Smooth muscle cell (in vitro differentiated cells): ENCODE measurements around the gene EFR3B. TPM values are rescaled to one million over a fixed set of nuclear protein-coding genes. Genes with fewer than 3 reads are reported as not detected.
"Not testable (repeated sequence)": the region's sequence is repeated elsewhere in the genome, so short reads cannot be mapped to it uniquely, and the experiment has no call there.

ENCODE experiments used
- DNase-seq: peaks from one replicate; lab custom pipeline; 2025; ENCODE audit not compliant: unreplicated experiment; lab: John Stamatoyannopoulos, UW
- H2AFZ ChIP-seq: fragments of 200-600 bp; sonication (generic); 2 replicates; pipeline ENCODE4 v1.6.0; 2016; ENCODE audit warnings: antibody characterized with exemption, low read depth, mild to moderate bottlenecking
- H3F3A ChIP-seq: fragments of 200-600 bp; sonication (generic); 2 replicates; pipeline ENCODE4 v1.6.0; 2017; ENCODE audit warnings: antibody characterized with exemption, low read depth
- H3K27ac ChIP-seq: fragments of 200-600 bp; sonication (generic); 2 replicates; pipeline ENCODE4 v1.5.1; 2016; ENCODE audit warnings: low read depth, mild to moderate bottlenecking
- H3K27me3 ChIP-seq: fragments of 200-600 bp; sonication (generic); 2 replicates; pipeline ENCODE4 v1.6.1; 2016; ENCODE audit warnings: low read depth, mild to moderate bottlenecking
- H3K36me3 ChIP-seq: fragments of 200-600 bp; sonication (generic); 2 replicates; pipeline ENCODE4 v1.5.1; 2016; ENCODE audit warnings: low read depth
- H3K4me1 ChIP-seq: fragments of 200-600 bp; sonication (generic); 2 replicates; pipeline ENCODE4 v1.5.1; 2016; ENCODE audit warnings: low read depth
- H3K4me2 ChIP-seq: fragments of 200-600 bp; sonication (generic); 2 replicates; pipeline ENCODE4 v1.6.0; 2016; ENCODE audit warnings: mild to moderate bottlenecking
- H3K4me3 ChIP-seq: fragments of 200-600 bp; sonication (generic); 2 replicates; pipeline ENCODE4 v1.5.1; 2016; ENCODE audit warnings: mild to moderate bottlenecking
- H3K79me2 ChIP-seq: fragments of 200-600 bp; sonication (generic); 2 replicates; pipeline ENCODE4 v1.6.0; 2016; ENCODE audit warnings: low read depth, mild to moderate bottlenecking
- H3K9ac ChIP-seq: fragments of 200-600 bp; sonication (generic); 2 replicates; pipeline ENCODE4 v1.6.0; 2016; ENCODE audit warnings: low read depth
- H3K9me3 ChIP-seq: fragments of 200-600 bp; sonication (generic); replicated peaks from 2 replicates; pipeline ENCODE4 v1.5.1; 2016; ENCODE audit warnings: low read depth
- H4K20me1 ChIP-seq: fragments of 200-600 bp; sonication (generic); 2 replicates; pipeline ENCODE4 v1.6.0; 2016; ENCODE audit warnings: low read depth
- WGBS: methylation state at CpG from one replicate; pipeline ENCODE4 v1.1.7; 2016; ENCODE audit warnings: low lambda C conversion rate; 5-methylcytosine and 5-hydroxymethylcytosine counted together
- polyA plus RNA-seq: library from polyadenylated mRNA; unstranded; fragments of >200 nt; fragmentation: Nextera tagmentation; extraction: Ambion mirVana; gene quantifications from 2 replicates; pipeline ENCODE4 v1.2.1, GENCODE V29; 2016
- total RNA-seq: library from RNA; depleted of rRNA; stranded (reverse); fragments of >200 nt; gene quantifications from 2 replicates; pipeline ENCODE4 v1.2.3, GENCODE V29; 2014
- TF ChIP-seq, protein P1 (sequence below): fragments of 200-600 bp; sonication (generic); IDR thresholded peaks from 2 replicates; pipeline ENCODE4 v1.5.1; 2017; ENCODE audit warnings: borderline replicate concordance, mild to moderate bottlenecking, antibody characterized with exemption; ENCODE audit not compliant: insufficient read depth, poor library complexity, severe bottlenecking

The EFR3B gene
- total and polyA plus RNA-seq, 2 experiments from 2014 or later, result 4.0 to 5.2 TPM

DNA sequence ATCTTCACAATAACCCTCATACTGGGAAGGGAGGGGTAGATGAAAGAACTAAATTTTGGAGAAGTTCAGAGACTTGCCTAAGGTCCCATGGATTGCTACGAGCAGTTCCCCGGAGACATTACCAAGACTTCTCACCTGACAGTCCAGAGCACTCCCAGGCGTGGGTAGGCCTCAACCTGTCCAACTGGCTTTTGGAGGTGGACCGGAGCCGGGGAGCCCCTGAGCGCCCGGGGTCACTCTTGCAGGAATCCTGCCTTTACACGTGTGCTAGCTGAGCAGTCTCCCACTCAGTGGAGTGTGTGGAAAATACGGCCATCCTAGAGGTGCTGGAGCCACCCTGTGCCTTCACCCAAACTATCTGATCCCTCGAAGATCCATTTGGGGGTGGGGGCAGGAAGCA lies 118.5 kb downstream of the EFR3B start:
- H3K27me3 ChIP-seq, result peaks cover 16% of the 10 kb centered on the region
- WGBS, result 74% methylated on average over 10 of the region's 10 CpGs
- DNase-seq, result no peak
- no peak overlapping the region for H2AFZ ChIP-seq
- no peaks in the 10 kb centered on the region for H3K79me2 ChIP-seq
- no peaks in the 10 kb centered on the region for H3F3A ChIP-seq
- H3K9ac ChIP-seq, result no peak overlapping the region
- no peaks in the 10 kb centered on the region for H3K36me3 ChIP-seq
- no peaks in the 10 kb centered on the region for H3K9me3 ChIP-seq
- peak overlapping the region; percentile 12 for H3K27ac ChIP-seq
- H3K4me1 ChIP-seq, result no peaks in the 10 kb centered on the region
- peak overlapping the region; percentile 27 for H3K4me2 ChIP-seq
- H4K20me1 ChIP-seq, result no peaks in the 10 kb centered on the region
- TF ChIP-seq, protein P1, sequence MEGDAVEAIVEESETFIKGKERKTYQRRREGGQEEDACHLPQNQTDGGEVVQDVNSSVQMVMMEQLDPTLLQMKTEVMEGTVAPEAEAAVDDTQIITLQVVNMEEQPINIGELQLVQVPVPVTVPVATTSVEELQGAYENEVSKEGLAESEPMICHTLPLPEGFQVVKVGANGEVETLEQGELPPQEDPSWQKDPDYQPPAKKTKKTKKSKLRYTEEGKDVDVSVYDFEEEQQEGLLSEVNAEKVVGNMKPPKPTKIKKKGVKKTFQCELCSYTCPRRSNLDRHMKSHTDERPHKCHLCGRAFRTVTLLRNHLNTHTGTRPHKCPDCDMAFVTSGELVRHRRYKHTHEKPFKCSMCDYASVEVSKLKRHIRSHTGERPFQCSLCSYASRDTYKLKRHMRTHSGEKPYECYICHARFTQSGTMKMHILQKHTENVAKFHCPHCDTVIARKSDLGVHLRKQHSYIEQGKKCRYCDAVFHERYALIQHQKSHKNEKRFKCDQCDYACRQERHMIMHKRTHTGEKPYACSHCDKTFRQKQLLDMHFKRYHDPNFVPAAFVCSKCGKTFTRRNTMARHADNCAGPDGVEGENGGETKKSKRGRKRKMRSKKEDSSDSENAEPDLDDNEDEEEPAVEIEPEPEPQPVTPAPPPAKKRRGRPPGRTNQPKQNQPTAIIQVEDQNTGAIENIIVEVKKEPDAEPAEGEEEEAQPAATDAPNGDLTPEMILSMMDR, result no peak
- no peak overlapping the region for H3K4me3 ChIP-seq

DNA sequence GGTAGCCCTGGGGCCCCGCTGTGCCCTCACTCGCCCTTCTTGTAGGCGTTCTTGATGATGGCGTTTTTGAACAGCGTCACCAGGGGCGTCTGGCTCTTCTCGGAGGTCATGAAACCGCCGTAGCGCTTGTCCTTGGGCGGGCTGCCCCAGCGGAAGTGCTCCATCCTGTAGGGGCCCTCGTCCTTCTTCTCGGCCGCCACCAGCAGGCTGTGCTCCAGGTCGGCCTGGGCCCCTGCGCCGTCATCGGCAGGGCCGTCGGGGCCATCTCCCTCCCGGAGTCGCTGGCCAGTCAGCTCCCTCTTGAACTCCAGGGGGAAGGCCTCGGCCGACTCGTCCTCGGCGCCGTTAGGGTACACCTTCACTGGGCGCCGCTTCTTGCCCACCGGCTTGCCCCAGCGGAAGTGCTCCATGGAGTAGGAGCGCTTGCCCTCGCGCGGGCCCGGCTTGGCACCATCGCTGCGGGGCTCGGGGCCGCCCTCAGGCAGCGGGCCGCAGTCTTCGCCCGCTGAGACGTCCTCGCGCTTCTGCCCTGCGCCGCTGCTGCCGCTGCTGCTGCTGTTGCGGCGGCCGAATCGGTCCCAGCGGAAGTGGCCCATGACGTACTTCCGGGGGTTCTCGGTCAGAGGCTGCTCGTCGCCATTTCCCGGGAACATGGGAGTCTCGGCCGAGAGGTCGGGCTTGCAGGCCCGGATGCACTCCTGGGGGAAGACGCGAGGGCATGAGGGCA lies 119.3 kb downstream of the EFR3B start:
- Histone ChIP-seq H3K4me1 (no peaks in the 10 kb centered on the region), H3K4me3 (no peak overlapping the region), H3K27me3 (peaks cover 25% of the 10 kb centered on the region), H3F3A (no peaks in the 10 kb centered on the region), H3K9me3 (no peaks in the 10 kb centered on the region), H2AFZ (no peak overlapping the region), H3K4me2 (no peak overlapping the region), H3K36me3 (no peaks in the 10 kb centered on the region), H3K27ac (no peak overlapping the region), H4K20me1 (no peaks in the 10 kb centered on the region), H3K79me2 (no peaks in the 10 kb centered on the region), H3K9ac (no peak overlapping the region)
- 92% methylated on average over 67 of the region's 69 CpGs for WGBS
- TF ChIP-seq, protein P1, result no peak
- no peak for DNase-seq

DNA sequence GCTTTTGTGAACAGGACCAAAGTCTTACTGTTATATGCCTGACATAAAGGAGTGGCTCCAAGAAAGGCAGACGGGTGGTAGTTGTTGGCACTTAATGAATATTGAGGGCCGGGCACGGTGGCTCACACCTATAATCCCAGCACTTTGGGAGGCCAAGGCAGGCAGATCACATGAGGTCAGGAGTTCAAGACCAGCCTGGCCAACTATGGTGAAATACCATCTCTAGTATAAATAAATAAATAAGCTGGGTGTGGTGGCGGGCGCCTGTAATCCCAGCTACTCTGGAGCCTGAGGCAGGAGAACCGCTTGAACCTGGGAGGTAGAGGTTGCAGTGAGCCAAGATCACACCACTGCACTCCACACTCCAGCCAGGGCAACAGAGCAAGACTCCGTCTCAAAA lies 120.2 kb downstream of the EFR3B start:
- 94% methylated on average over 7 of the region's 7 CpGs for WGBS
- H3K27ac ChIP-seq, H4K20me1 ChIP-seq, H3K4me3 ChIP-seq, H3K36me3 ChIP-seq, H3K9me3 ChIP-seq, H3K4me2 ChIP-seq, H2AFZ ChIP-seq, H3K9ac ChIP-seq, H3K4me1 ChIP-seq, H3K79me2 ChIP-seq, H3F3A ChIP-seq, DNase-seq: not testable (repeated sequence)
- peaks cover 33% of the 10 kb centered on the region for H3K27me3 ChIP-seq

DNA sequence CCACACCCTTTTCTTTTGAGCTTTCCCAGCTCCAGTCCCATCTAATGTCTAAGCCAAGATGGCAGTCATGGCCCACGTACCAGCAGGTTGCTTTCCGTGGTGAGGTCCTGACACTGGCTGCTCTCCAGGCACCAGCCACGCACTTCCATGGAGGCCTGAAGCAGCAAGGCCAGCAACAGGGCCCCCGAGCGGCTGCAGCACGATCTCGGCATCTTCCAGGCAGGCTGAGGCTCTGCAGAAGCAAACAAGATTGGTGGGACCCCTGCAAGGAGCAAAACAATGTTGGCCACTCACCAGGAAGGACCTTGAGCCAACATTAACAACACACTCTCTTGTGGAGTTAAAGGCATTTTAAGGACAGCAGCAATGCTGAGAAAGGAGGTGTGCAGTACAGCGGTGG lies 122.7 kb downstream of the EFR3B start:
- Histone ChIP-seq H3K79me2 (no peaks in the 10 kb centered on the region), H2AFZ (no peak overlapping the region), H3K27me3 (peaks cover 58% of the 10 kb centered on the region), H3K4me2 (no peak overlapping the region), H3K27ac (no peak overlapping the region), H3K9ac (no peak overlapping the region), H3K4me1 (peaks cover 11% of the 10 kb centered on the region), H4K20me1 (no peaks in the 10 kb centered on the region), H3F3A (no peaks in the 10 kb centered on the region), H3K36me3 (no peaks in the 10 kb centered on the region), H3K4me3 (no peak overlapping the region), H3K9me3 (no peaks in the 10 kb centered on the region)
- WGBS, result 90% methylated on average over 8 of the region's 8 CpGs
- TF ChIP-seq, protein P1, result no peak
- no peak for DNase-seq
